ENCODE measurements around the gene GRM4. TPM values are rescaled to one million over a fixed set of nuclear protein-coding genes. Genes with fewer than 3 reads are reported as not detected.

Gene GRM4
- total RNA-seq, 1 experiment from 2014 or later: 5.6 TPM

DNA sequence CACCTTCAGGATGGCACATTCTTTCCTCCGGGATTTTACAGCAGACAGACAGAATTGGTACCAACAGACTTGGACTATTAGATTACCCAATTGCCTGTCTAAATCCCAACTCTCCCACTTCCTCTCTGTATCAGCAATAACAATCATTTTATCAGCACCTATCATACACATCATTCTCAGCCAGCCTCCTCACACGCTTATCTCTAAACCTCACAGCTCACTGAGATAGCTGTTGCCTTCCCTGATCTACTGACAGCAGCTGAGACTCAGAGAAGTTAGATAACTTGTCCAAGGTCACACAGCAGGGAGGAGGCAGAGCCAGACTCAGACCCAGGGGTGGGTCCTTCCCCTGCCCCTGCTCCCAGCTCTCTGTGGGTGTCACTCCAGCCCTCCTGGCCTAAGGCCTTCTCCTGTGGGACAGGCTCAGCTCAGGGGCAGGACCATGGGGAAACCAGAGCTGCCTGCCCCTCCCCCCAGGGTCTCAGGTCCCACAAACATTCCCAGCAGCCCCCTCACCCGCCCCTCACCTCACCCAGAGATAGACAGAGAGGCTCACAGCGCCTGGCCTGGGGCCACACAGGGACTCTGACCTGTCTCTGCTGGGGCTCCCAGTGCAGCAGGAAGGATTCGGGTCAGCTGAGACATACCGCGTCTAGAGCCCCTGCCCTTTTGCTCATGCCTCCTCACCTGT lies 92.8 kb downstream of the GRM4 start:
- TF ChIP-seq CTCF (conservative IDR thresholded peaks at IDR 0.05): no peak
- Histone ChIP-seq H3K18ac (ENCODE audit: insufficient read length, low read depth, low read length) (no peak overlapping the region), H3K27me3 (ENCODE audit: insufficient read depth, low read length) (no peaks in the 10 kb centered on the region), H3T11ph (ENCODE audit: low read length) (no peak overlapping the region), H2BK5ac (ENCODE audit: insufficient read length, low read length) (no peak overlapping the region), H3K79me1 (ENCODE audit: insufficient read depth, low read depth, low read length, poor library complexity, severe bottlenecking) (no peaks in the 10 kb centered on the region), H3K4ac (ENCODE audit: low read depth, low read length) (no peak overlapping the region), H3K23me2 (ENCODE audit: insufficient read length, low read depth, low read length, poor library complexity, severe bottlenecking) (no peaks in the 10 kb centered on the region), H4K91ac (ENCODE audit: insufficient read length, low read depth, low read length) (no peak overlapping the region), H2BK12ac (ENCODE audit: insufficient read length, low read depth, low read length) (no peak overlapping the region), H2AFZ (ENCODE audit: low read length) (no peak overlapping the region), H4K5ac (ENCODE audit: insufficient read length, low read depth, low read length) (no peak overlapping the region), H3K14ac (ENCODE audit: insufficient read depth, low read length) (no peak overlapping the region), H4K20me1 (ENCODE audit: control insufficient read depth, insufficient read depth, insufficient read length) (peaks cover 2% of the 10 kb centered on the region), H4K8ac (replicated peaks; ENCODE audit: insufficient read length, low read depth, low read length) (no peak overlapping the region), H3K56ac (ENCODE audit: insufficient read length, low read depth, low read length) (no peak overlapping the region), H3K23ac (ENCODE audit: insufficient read length, low read depth, low read length) (no peak overlapping the region), H3K4me1 (ENCODE audit: insufficient read depth, low read length) (peaks cover 3% of the 10 kb centered on the region; the same call in 1 of the 2 replicates), H2BK120ac (ENCODE audit: low read depth, low read length, poor library complexity, severe bottlenecking) (no peak overlapping the region), H3K4me2 (ENCODE audit: insufficient read depth, insufficient read length, low read length) (no peak overlapping the region), H2BK15ac (ENCODE audit: low read depth, low read length) (no peak overlapping the region), H2BK20ac (ENCODE audit: low read depth, low read length, poor library complexity, severe bottlenecking) (no peak overlapping the region), H3K9ac (ENCODE audit: extremely low read depth, insufficient read length, low read length) (no peak overlapping the region), H3K27ac (ENCODE audit: insufficient read length, low read depth, low read length) (no peak overlapping the region), H3K9me3 (ENCODE audit: control insufficient read depth, low read depth, low read length) (no peaks in the 10 kb centered on the region), H3K79me2 (ENCODE audit: insufficient read depth, low read length) (no peaks in the 10 kb centered on the region), H2AK5ac (ENCODE audit: insufficient read length, low read length) (no peak overlapping the region)
- Mint-ChIP-seq H3K27ac (no peak overlapping the region), H3K9me3 (no peaks in the 10 kb centered on the region), H3K27me3 (ENCODE audit: low read depth) (peaks cover 9% of the 10 kb centered on the region), H3K36me3 (ENCODE audit: insufficient read depth in 1 of 3, low read depth in 3 of 3) (no peaks in the 10 kb centered on the region; a peak in 1 of 7 replicates), H3K4me3 (no peak overlapping the region), H3K4me1 (peaks cover 34 to 62% of the 10 kb centered on the region in 2 experiments)
- no CpG with 5 or more reads among the region's 7 CpGs for WGBS (ENCODE audit: extremely low coverage, insufficient read length, low lambda C conversion rate)
- no peak for DNase-seq

All from H9 (cell line).